Cortex of kidney (tissue), 1 donor: ENCODE results near the gene SLC1A4.
"Not testable (repeated sequence)": the region's sequence is repeated elsewhere in the genome, so short reads cannot be mapped to it uniquely, and the experiment has no call there.

ENCODE experiments used
- DNase-seq: peaks from one replicate; lab custom pipeline; 2025; lab: John Stamatoyannopoulos, UW

The SLC1A4 gene

GRCh38 chr2:65026704-65027464 lies 37.7 kb downstream of the SLC1A4 start:
- DNase-seq: no peak

DNA sequence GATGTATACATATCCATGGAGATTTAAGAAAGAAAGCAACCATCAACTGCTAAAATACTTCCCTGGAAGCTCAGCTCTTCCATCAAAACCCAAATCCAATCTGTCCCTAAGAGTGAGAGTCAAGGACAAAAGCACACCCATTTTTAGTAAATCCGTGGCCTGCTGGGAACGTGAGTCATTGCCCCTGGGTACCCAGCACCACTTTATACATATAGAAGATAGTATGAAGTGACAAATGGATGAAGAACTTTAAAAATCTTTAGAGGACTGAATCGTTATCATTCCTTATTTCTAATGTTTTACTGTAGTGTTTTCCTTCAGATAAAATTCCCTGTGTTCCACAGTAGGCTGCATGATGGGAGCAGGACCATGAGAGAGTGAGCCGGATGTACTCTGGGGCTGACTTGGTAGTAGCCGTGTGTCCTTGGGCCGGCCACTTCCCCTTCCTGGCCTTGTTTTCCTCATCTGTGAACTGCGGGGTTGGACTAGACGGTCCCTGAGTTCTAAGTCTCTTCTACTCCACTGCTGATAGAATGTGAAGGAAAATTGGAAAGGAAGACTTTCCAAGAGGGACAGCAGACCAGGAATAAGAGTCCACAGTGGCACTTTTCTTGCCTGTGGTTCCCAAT lies 38.5 kb downstream of the SLC1A4 start:
- DNase-seq: no peak

- no peak for DNase-seq
Observed at GRCh38 chr2:65030476-65031332, 41.5 kb downstream of the SLC1A4 start.

DNA sequence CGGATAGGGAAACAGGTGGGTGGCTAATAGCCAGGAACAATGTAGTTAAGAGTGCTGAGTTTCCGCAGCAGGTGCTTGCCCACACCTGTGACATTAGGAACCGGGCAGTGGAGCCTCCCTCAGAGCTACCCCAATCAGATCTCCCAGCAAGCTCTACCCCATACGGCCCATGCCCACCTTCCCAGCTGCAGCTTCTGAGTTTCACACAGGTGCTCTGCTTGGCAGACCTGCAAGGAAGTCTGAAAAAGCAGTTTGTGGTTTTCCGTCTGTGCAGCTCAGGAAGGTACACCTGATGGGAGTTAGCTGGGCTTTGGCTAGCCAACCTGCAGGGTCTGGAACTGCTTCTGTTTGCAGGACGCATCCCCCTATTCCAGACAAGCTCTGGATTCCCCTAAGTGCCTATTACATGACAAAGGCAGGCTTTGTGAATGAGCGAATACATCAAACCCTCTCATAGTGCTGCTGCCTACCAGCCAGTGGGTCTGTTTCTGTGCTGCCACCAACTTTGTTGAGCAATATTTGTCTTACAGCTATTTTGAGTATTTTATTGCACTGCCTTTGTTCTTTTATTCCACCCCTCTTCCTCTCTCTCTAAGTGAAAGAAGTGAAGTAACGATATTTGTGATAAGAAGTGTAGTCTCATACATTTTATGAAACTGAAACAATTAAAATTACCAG lies 42.3 kb downstream of the SLC1A4 start:
- no peak for DNase-seq

DNA sequence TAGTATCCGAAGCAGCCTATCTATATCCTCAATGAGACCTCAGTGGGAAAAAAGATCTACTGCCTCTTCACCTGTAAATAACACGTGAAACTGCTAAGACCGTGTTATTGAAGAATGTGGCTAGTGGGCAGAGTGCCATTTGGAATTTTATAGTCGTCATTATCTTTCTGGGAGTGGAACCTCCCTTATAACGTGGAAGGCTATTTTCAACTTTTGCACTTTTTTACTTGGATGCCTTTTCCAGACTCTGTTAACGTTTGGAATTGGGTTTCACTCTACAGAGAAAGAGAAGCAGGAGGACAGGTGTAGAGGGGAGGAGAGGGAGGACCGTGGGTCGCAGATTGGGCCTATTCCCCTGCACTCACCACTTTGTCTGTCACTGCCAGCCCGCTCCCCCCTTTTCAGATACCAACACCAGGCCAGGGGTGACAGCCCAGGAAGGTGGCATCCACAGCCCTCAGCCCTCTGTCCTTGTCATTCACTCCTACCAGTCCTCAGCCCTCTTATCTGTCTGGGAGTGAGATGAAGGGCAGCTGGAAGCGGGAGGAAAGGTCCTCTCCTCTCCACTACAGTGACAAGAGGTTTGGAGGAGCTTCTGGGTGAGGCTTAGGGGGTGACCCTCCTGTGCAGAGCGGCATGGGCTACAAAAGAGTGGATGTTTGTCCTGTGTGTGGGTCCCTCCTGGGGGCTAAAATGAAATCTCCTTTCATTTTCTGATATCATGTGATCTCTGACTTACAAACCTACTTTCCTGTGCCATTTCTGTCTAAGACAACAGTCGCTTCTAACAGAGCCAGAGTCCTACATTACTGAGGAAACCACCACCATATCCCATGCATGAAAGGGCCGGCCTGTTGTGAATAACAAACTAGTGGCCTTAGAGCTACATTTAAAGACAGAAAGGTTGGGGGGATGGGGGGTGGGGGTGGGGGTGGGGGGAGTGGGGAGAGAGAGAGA lies 43.1 kb downstream of the SLC1A4 start:
- DNase-seq: no peak

GRCh38 chr2:65033178-65033577 lies 44.0 kb downstream of the SLC1A4 start:
- no peak for DNase-seq

- not testable (repeated sequence) for DNase-seq
Observed at GRCh38 chr2:65033667-65034066, 44.5 kb downstream of the SLC1A4 start.

GRCh38 chr2:65035351-65035943 lies 46.2 kb downstream of the SLC1A4 start:
- no peak for DNase-seq

DNA sequence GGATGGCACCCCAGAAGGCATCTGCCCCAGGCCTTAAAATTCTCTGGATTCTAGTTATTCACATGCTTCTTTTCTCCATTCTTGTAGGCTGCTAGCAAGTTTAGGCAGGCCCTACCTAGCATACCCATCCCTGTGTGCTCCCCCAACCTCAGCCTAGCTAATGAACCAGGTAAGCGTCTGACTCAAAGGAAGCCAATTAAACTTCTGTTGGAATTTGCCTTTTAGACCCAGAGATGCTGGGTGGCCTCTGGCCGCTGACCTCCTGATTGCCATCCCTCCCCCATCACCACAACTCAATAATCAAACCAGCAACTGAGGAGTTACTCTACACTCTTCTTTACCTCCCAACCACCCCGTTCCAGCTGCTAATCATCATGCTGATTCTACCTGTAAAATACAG lies 48.0 kb downstream of the SLC1A4 start:
- DNase-seq: no peak

DNA sequence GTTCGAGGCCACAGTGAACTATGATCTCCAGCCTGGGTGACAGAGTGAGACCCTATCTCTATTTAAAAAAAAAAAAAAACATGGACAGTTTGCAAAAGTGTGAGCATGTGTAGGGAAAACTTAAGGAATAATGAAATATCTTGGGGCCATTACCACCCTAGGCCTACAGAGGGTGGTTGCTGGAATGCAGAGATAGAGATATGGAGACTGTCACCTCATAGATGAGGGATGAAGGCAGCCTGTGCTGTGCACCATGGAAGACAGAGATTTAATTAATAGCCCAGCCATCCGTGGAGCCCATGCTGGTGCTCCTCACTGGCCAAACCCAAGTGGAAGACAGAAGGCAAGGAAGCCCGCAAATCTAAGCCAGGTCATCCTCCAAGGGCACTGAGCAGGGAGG lies 50.4 kb downstream of the SLC1A4 start:
- DNase-seq: no peak

DNA sequence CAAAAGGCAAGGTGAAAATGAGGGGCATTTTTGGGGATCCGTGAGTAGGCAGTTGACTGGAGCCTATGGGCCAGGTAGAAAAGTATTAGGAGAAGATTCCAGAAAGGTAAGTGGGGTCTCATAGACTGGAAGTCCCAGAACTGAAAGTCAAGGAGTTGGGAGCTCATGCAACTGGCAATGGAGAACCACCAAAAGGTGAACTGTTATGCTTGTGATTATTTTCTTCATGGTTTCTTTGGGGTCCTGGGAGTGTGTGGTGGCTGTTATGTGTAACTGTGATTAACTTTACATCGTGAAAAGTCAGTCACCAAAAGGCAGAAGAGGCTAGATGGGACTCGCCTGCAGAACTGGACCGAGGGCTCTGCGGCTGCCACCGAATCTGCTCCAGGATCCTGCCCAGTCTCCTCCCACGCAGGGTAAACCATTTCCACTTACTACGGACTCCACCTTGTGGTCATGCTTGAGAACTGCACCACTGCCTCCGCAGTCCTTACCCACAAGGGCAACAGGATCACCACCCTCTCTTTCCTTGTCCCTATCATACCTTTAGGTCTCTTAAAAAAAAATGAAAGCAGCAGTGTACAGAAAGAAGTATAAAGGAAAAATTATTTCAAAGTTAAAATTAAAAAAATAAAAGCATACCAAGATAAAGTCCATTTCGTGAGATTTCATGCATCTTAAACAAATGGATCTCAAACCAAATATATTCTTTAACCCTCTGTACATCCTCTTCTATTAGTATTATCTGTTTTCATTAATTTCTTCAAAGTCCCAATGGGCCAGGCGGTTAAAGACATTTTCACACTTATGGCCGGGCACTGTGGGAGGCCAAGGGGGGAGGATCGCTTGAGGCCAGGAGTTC lies 51.4 kb downstream of the SLC1A4 start:
- no peak for DNase-seq

DNA sequence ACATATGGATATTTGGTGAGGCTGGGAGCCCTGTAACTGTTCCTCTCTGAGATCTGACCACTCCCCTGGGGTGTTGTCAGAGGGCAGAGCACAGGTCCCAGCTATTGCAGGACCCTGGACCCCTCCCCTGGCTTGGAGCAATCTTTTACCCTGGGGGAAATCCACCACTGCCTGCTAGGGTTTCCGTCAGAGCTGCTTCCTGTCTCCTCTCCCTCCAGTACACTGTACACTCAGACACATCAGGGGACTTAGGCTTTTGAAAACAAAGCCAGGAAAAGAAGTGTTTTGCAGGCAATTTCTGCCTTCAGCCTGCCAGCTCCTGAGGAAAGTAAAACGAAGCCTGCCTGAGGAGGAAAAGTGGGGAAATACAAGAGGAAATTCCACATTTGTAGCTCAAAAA lies 53.8 kb downstream of the SLC1A4 start:
- no peak for DNase-seq

DNA sequence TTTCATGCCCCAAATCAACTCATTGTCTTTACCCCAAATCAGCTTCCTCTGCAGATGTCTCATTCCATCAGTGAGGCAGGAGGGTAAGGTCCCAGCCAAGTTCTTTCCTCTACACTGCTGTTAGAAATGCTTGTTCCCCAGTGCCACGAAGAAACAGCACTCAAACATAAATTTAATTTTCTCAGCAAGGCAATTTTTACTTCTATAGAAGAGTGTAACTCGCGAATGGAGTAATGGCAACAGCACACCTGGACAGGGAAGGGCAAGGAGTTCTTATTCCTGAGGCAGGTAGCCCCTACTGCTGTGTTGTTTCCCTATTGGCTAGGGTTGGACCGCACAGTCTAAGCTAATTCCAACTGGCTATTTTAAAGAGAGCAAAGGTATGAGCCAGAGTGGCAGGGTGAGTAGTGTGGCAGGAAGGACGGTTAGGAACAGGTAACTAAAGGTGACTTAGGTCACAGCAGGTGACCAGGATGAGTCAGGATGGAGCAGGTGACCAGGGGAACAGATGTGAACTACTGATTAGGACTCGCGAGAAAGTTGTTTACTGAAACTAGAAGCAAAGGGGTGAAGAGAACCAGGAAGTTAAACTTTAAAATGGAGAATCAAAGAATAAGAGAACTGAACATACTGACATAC lies 55.0 kb downstream of the SLC1A4 start:
- no peak for DNase-seq

- DNase-seq: no peak
Observed at GRCh38 chr2:65045651-65046050, 56.5 kb downstream of the SLC1A4 start.

DNA sequence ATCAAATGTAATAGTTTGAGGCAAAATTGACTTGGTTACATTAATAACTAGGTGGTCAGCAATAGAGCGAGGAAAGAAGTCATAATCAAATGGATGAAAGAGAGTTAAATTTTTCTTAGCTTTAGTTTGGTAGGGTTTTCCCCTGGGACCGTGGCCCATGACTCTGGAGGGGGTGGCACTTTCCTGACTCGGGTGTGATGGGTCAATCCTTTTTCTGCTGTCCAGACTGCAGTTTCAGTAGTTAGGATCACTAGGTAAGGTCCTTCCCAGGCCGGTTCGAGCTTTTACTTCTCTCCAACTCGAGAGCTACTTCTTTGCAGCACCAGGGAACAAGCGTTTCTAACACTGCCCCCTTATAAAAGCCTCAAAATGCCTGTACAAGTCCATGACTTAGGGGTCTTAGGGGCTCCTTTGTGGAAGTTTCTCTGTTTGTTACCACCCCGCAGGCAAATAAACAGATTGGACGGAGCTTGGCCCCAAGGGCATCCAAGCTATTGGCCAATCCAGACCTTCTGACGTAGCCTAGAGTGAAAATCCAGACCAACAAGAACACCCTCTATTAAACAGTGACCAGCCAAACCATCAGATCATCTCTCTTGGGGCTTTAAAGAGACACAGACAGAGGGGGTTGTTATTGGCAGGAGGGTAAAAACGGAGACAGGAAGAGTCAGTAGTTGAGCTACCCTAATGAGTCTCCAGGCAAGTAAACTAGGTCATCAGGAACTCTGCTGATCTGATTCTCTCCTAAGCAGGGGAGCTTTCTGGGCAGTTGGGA lies 57.6 kb downstream of the SLC1A4 start:
- no peak for DNase-seq

DNA sequence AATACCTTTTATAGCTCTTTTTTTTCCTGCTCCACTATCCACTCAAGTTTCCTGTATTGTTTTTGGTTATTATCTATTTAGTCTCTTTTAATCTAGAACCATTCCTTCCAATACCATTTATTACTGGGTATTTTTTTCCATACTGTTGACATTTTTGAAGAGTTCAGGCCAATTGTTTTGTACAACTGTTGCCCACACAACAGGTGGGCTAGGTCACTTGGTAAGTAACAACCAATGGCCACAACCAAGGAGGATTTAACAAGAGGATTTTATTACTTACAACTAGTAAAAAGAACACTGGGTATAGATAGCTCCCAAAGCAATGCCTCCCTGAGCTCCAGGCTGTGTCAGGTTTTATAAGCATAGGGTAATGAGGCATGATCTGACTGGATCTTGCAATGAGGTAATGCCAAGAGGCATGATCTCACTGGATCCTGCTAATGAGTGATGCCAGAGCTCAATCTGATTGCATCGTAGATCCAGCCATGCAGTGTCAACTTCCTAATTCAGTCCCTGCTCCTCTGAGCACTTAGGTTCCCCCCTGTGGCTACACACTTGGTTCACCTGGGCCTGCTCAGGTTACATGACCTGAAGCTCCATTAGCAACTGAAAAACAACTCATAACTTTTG lies 59.9 kb downstream of the SLC1A4 start:
- no peak for DNase-seq

DNA sequence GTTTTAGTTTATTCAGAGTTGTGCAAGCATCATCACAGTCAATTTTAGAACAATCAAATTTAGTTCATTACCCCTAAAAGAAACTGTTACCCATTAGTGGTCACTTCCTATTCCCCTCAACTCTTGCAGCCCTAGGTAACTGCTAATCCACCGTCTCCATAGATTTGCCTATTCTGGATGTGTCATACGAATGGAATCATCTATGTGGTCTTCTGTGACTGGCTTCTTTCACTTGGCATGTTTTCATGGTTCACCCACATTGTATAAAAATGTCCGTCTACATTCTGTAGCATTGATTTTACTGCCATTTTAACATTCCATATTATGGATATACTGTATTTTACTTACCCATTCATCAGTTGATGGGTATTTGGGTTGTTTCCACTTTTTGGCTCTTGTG lies 61.7 kb downstream of the SLC1A4 start:
- DNase-seq: no peak

- DNase-seq: no peak
Observed at GRCh38 chr2:65053199-65053598, 64.0 kb downstream of the SLC1A4 start.
